T follicular helper cell (primary cell): Measurements from ENCODE around the gene CCL19.

Source experiments
- DNase-seq: peaks from one replicate; pipeline ENCODE4 v3.0.0-alpha.2; 2020; ENCODE audit warnings: low read depth

CCL19 gene

GRCh38 chr9:34694811-34695210 is 3.7 kb upstream of the CCL19 start:
- no peak for DNase-seq

DNA sequence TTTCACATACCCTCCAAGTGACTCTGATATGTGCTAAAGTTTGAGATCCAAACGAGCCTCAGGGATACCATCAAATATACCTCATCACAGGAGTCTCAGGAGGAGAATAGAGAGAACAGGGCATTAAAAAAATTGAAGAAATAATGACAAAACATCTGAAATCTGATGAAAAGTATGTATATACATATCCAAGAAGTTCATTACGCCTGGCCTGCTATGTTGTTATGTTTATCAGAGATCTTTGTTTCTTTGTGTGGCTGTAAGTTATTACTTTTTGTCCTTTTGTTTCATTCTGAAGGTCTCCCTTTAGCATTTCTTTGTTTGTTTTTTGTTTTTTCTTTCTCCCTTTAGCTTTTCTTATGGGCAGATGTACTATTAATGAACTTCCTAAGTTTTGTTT is 2.5 kb upstream of the CCL19 start:
- no peak for DNase-seq

DNA sequence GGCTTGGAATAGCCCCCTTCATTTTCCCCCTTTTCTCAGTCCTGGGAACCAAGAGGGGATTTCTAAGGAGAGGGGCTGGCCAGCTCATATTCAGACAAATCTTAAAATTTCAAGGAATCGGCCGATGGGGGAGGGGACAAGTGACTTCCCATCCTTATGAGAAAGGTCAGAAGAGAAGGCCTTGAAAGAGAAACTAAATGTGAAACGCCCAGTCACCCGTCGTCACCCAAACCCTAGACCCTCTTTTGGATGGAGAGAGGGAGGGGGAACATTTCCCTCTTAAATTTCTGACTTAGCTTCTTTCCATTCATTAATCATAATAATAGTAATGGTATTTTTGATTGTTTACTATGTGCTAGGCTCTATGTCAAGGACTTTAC is 850 bp upstream of the CCL19 start:
- DNase-seq: no peak

GRCh38 chr9:34689512-34689911 is 1.6 kb downstream of the CCL19 start:
- no peak for DNase-seq

- DNase-seq: no peak
Observed at GRCh38 chr9:34689116-34689470, 2.0 kb downstream of the CCL19 start.

DNA sequence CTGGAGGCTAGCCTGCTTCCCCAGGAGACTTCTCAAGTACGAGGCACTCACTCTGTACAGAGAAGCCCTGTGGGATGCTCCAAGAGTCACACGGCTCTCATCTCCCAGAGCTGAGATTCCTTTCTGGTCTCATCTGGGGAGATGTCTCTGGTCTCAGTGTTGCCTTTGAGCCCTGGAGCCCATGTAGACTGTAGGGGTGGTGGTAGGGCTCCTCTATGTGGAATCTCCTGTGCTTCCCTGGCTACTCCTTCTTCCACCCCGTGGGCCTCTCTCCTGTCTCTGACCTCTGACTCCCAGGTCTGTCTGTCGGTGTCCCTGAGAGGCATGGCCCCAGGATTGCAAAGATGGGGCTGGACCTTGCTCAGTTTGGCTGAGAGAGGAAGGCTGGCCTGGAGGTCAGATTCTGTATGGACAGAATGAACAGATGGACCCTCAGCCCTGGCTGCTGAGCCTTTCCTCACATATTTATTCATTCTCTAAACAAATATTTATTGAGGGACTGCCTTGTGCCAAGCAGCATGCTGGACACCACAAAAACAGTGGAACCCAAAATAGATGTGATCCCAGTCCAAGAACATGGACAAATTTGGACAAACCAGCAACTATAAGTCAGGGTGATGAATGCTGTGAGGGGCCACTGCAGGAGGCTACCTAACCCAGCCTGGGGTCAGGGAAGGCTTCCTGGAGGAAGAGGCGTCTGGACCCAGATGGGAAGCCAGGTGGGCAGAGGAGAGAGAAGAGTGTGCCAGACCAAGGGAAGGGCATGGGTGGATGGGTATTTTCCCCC is 2.6 kb downstream of the CCL19 start:
- DNase-seq: no peak

- no peak for DNase-seq
Observed at GRCh38 chr9:34687276-34688030, 3.6 kb downstream of the CCL19 start.

GRCh38 chr9:34686732-34687131 is 4.3 kb downstream of the CCL19 start:
- DNase-seq: no peak

- no peak for DNase-seq
Observed at GRCh38 chr9:34686231-34686630, 4.8 kb downstream of the CCL19 start.

- no peak for DNase-seq
Observed at GRCh38 chr9:34685591-34685990, 5.5 kb downstream of the CCL19 start.

DNA sequence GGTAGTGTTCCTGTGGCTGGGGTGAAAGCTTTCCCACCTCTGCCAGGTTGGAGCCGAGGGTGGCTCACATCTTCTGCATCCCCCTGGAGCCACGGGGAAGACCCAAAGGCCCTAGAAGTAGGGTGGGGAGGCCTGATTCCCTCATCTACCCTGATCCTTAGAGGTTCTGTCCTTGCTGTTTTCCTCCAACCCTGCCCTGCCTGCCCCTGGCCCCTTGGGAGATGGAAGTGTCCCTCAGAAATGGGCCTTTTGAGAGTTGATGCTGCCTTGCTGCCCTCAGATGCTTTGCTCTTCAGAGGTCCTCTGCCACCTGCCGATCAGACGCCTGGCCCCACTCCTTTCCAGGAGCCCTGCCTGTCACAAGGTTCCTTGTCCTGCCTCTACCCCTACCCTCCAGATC is 6.3 kb downstream of the CCL19 start:
- DNase-seq: no peak

GRCh38 chr9:34684145-34684544 is 6.9 kb downstream of the CCL19 start:
- DNase-seq: no peak

- no peak for DNase-seq
Observed at GRCh38 chr9:34675869-34676268, 15.2 kb downstream of the CCL19 start.

GRCh38 chr9:34675048-34675714 is 15.9 kb downstream of the CCL19 start:
- DNase-seq: peak; percentile 32

GRCh38 chr9:34674440-34674839 is 16.6 kb downstream of the CCL19 start:
- no peak for DNase-seq

DNA sequence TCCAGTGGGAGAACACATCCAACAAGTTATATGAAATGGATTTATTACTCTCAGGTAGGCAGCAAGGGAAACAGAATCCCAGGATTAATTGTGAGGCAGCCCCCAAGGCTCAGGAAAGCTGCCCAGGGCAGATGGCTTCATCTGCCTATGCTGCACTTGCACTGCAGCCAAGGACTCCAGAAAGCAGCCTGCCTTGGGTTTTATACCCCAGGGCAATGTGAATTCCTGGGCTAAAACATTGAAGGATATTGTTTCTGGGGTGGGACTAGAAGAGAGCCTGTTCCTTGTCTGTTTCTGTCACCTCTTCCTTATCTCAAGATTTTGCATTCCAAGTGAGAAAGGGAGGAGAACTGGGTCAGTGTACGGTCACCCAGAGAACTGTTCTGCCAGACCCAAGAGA is 19.8 kb downstream of the CCL19 start:
- no peak for DNase-seq

- no peak for DNase-seq
Observed at GRCh38 chr9:34669809-34670562, 21.1 kb downstream of the CCL19 start.

GRCh38 chr9:34665381-34666250 is 25.5 kb downstream of the CCL19 start:
- DNase-seq: peak; percentile 88

DNA sequence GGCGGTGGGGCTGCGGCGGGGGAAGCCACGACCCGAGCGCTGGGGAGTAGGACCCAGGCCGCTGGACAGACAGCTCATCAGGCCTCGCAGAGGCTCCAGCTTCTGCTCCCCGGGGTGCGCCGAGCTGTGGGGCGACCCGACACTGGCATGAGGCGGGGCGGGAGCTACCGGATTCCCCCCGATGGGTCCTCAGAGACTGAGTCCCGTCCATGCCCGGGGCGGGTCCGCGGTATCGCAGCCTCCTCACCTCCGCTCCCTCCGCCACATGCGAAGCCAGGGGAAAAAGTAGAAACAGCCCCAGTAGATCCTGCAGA is 26.1 kb downstream of the CCL19 start:
- DNase-seq: no peak

DNA sequence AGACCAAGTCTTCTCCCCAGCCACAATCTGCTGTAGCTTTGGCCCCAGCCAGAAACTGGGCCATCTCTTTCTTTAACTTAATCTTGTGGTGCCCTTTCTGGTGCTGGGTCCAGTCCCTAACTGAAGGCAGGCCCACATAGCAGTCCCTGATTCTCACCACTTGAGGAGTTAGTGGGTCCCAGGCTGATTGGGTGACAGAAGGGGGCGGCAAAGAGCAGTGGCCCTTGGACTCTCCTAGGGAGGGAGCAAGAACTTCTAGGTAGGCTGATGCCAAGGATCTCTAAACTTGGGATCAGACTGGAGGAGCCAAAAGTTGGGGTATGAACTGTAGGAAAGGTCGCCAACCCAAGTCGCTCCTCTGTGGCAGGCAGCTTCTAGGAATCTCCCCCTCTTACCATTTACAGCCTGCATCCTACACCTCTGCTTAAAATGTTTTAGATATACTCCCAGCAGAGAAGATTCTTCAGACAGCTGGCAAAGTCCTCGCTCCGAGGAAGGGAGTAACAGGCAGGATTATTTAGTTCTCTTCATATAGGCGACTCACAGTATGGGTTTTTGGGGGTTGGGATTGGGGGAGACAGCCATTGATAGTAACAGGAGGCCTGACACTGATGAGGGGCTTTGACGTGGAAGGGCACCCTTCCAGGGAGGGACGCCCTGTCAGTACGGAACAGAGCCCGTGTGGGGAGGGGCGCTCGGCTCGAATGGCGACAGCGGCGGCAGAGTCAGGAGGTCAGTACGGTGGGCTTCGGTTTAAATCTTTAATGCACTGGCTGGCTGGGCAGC is 26.6 kb downstream of the CCL19 start:
- DNase-seq: peak; percentile 65

GRCh38 chr9:34663303-34663605 is 27.8 kb downstream of the CCL19 start:
- no peak for DNase-seq
